Astrocyte (in vitro differentiated cells and primary cell): ENCODE results near the gene FARS2.

ENCODE experiments used
- CTCF ChIP-seq: IDR thresholded peaks from 2 replicates; pipeline ENCODE4 v1.5.1; 2011; ENCODE audit warnings: low read depth, mild to moderate bottlenecking, inconsistent platforms, low read length, moderate library complexity; ENCODE audit not compliant: insufficient read depth
- EZH2 ChIP-seq: IDR thresholded peaks from 2 replicates; pipeline ENCODE4 v1.6.1; 2012; ENCODE audit warnings: mild to moderate bottlenecking, low read length, inconsistent platforms; ENCODE audit not compliant: insufficient read depth

GRCh38 chr6:5520796-5521195 lies 259.5 kb downstream of the FARS2 start:
- TF ChIP-seq CTCF (no peak), EZH2 (no peak)
